CD14-positive monocyte (primary cell): ENCODE results near the gene KAT5. TPM values are rescaled to one million over a fixed set of nuclear protein-coding genes. Genes with fewer than 3 reads are reported as not detected.

Source experiments
- DNase-seq, 3 donors: peaks; one replicate each; pipeline ENCODE4 v3.0.0-alpha.2; 2011 to 2022
- H2AFZ ChIP-seq: 2 replicates; pipeline ENCODE4 v1.6.0; 2012; ENCODE audit warnings: mild to moderate bottlenecking, low read depth, low read length, inconsistent platforms; ENCODE audit not compliant: insufficient read depth, poor library complexity, severe bottlenecking
- H3K27ac ChIP-seq, 2 donors: 1 replicate in 1 of 2; 2 replicates in 1 of 2; pipeline ENCODE4 v1.5.1; 2012 to 2013; ENCODE audit warnings: low read length in 2 of 2, control low read depth in 1 of 2, inconsistent platforms in 1 of 2, low read depth in 1 of 2, mild to moderate bottlenecking in 1 of 2
- H3K27me3 ChIP-seq, 2 donors: one replicate each; pipeline versions ENCODE4 v1.6.0 to v1.6.1; 2011 to 2013; ENCODE audit warnings: low read length in 2 of 2; ENCODE audit not compliant: control insufficient read depth in 2 of 2, insufficient read depth in 2 of 2
- H3K36me3 ChIP-seq, 2 donors: replicated peaks in 1 of 2; 1 replicate in 1 of 2; 2 replicates in 1 of 2; pipeline versions ENCODE4 v1.5.1 to v1.6.1; 2012 to 2013; ENCODE audit warnings: low read length in 2 of 2, control low read depth in 1 of 2, inconsistent platforms in 1 of 2, mild to moderate bottlenecking in 1 of 2; ENCODE audit not compliant: insufficient read depth in 2 of 2, control insufficient read depth in 1 of 2
- H3K4me1 ChIP-seq, 2 donors: 1 replicate in 1 of 2; 2 replicates in 1 of 2; pipeline versions ENCODE4 v1.5.1 to v1.6.1; 2012 to 2013; ENCODE audit warnings: low read length in 2 of 2, control low read depth in 1 of 2, inconsistent platforms in 1 of 2, mild to moderate bottlenecking in 1 of 2, moderate library complexity in 1 of 2; ENCODE audit not compliant: insufficient read depth in 2 of 2, control insufficient read depth in 1 of 2
- H3K4me2 ChIP-seq: replicated peaks from 2 replicates; pipeline ENCODE3; 2012; ENCODE audit warnings: low read length, moderate library complexity, mild to moderate bottlenecking; ENCODE audit not compliant: poor library complexity, severe bottlenecking; ENCODE audit errors: extremely low read depth
- H3K4me3 ChIP-seq, 3 experiments: fragments of 200-600 bp in 1 of 3; sonication (generic) in 1 of 3; replicated peaks in 1 of 3; 1 replicate in 2 of 3; 2 replicates in 1 of 3; pipeline ENCODE4 v1.5.1; 2011 to 2013; ENCODE audit warnings: low read length in 3 of 3, mild to moderate bottlenecking in 3 of 3, control low read depth in 2 of 3, low read depth in 2 of 3, inconsistent platforms in 1 of 3, moderate library complexity in 1 of 3
- H3K79me2 ChIP-seq: 2 replicates; pipeline ENCODE4 v1.6.0; 2012; ENCODE audit warnings: mild to moderate bottlenecking, control low read depth, inconsistent platforms, low read length, moderate library complexity; ENCODE audit not compliant: insufficient read depth
- H3K9ac ChIP-seq: 2 replicates; pipeline ENCODE4 v1.6.0; 2017; ENCODE audit warnings: low read length, mild to moderate bottlenecking; ENCODE audit not compliant: insufficient read depth, poor library complexity, severe bottlenecking
- H3K9me3 ChIP-seq, 2 donors: replicated peaks in 1 of 2; 1 replicate in 1 of 2; 2 replicates in 1 of 2; pipeline versions ENCODE4 v1.5.1 to v1.6.1; 2012 to 2013; ENCODE audit warnings: low read length in 2 of 2, control low read depth in 1 of 2; ENCODE audit not compliant: control insufficient read depth in 1 of 2, insufficient read depth in 1 of 2
- H4K20me1 ChIP-seq: 2 replicates; pipeline ENCODE4 v1.6.0; 2012; ENCODE audit warnings: mild to moderate bottlenecking, low read length, control low read depth, moderate library complexity; ENCODE audit not compliant: insufficient read depth
- H3K27ac Mint-ChIP-seq, 7 donors: one replicate each; pipeline ENCODE4 v1.8.0; 2020; ENCODE audit warnings: mild to moderate bottlenecking in 7 of 7, mixed read lengths in 7 of 7, moderate library complexity in 6 of 7, inconsistent platforms in 2 of 7
- H3K27me3 Mint-ChIP-seq, 3 donors: one replicate each; pipeline ENCODE4 v1.8.0; 2021 to 2022; ENCODE audit warnings: low read depth in 3 of 3, mild to moderate bottlenecking in 3 of 3, mixed read lengths in 3 of 3, moderate library complexity in 3 of 3, inconsistent platforms in 1 of 3
- H3K36me3 Mint-ChIP-seq, 2 donors: one replicate each; pipeline ENCODE4 v1.8.0; 2020; ENCODE audit warnings: mixed read lengths in 2 of 2, inconsistent platforms in 1 of 2, mild to moderate bottlenecking in 1 of 2
- H3K4me1 Mint-ChIP-seq: one replicate; pipeline ENCODE4 v1.8.0; 2020; ENCODE audit warnings: mild to moderate bottlenecking, mixed read lengths
- H3K4me3 Mint-ChIP-seq, 2 donors: one replicate each; pipeline ENCODE4 v1.8.0; 2020; ENCODE audit warnings: mild to moderate bottlenecking in 2 of 2, mixed read lengths in 2 of 2, moderate library complexity in 1 of 2
- H3K9me3 Mint-ChIP-seq, 7 donors: one replicate each; pipeline ENCODE4 v1.8.0; 2020 to 2022; ENCODE audit warnings: mixed read lengths in 7 of 7, mild to moderate bottlenecking in 6 of 7, moderate library complexity in 6 of 7, inconsistent platforms in 2 of 7
- CTCF ChIP-seq: fragments of 200-600 bp; IDR thresholded peaks from one replicate; pipeline ENCODE4 v1.8.0; 2022; ENCODE audit warnings: antibody characterized with exemption, mild to moderate bottlenecking
- WGBS: methylation state at CpG from one replicate; pipeline ENCODE4 v1.1.5; 2013; ENCODE audit warnings: missing lambda C conversion rate; ENCODE audit not compliant: insufficient coverage; 5-methylcytosine and 5-hydroxymethylcytosine counted together
- intact Hi-C, 2 donors: fragments of 100-400 bp; cut with micrococcal nuclease; formaldehyde crosslinking; loops; one replicate each; pipeline versions ENCODE4 v1.15.0 to v1.15.1; 2023
- polyA minus RNA-seq: library from RNA; depleted of rRNA, polyadenylated mRNA; stranded (reverse); fragments of >200 nt; gene quantifications from 2 replicates; pipeline ENCODE4 v1.2.3, GENCODE V29; 2012
- polyA plus RNA-seq, 3 donors: library from polyadenylated mRNA; depleted of rRNA in 1 of 3; unstranded in 2 of 3; stranded (reverse) in 1 of 3; fragments of 300-500 nt in 2 of 3; fragments of >200 nt in 1 of 3; fragmentation: Illumina TruSeq in 2 of 3; gene quantifications; 1 replicate in 2 of 3; 2 replicates in 1 of 3; pipeline ENCODE4 v1.2.3, GENCODE V29; 2012 to 2021
- total RNA-seq, 12 experiments: library from RNA in 1 of 12; stranded (reverse) in 1 of 12; fragments of 120-200 nt in 1 of 12; gene quantifications; one replicate each; pipeline ENCODE4 v1.2.4 and lab custom pipeline; 2013 to 2026; ENCODE audit warnings: mixed read lengths in 6 of 12, inconsistent platforms in 1 of 12

KAT5 gene
- total RNA-seq (2013) = 69.0 TPM
- polyA plus RNA-seq = 10 to 100 TPM; 32.5 to 48.7 (median 33.1) TPM
- polyA minus RNA-seq = 57.5 and 62.4 TPM in 2 replicates
- total RNA-seq (lab: John Stamatoyannopoulos, UW) = 40.1 to 72.7 (median 53.5) reads per million in 11 experiments

- Mint-ChIP-seq H3K36me3 (peaks cover 35 to 41% of the 10 kb centered on the region in 2 donors), H3K27me3 (peaks cover 2% of the 10 kb centered on the region in 3 donors)
Observed at GRCh38 chr11:65711785-65712632, at the start of gene KAT5. Gene KAT5 (plus strand): TSS chr11:65712252. CDS start chr11:65712268, 16 bp downstream.

More at GRCh38 chr11:65711785-65712632, at the start of gene KAT5:
- no peaks in the 10 kb centered on the region for H3K9me3 Mint-ChIP-seq
- H3K27ac ChIP-seq = peak within 1 kb of the TSS; percentile 96 to 100
- H3K27me3 ChIP-seq = no peaks in the 10 kb centered on the region
- intact Hi-C loops = loop anchor here (1.0 to 5.0 kb wide), 6 partner anchors 55 to 277 kb away; partner anchors contain the start of genes AP5B1 (in 1 of the 2) and FIBP (in 1 of the 2)
- under 1% methylated on average over 57 of the region's 65 CpGs for WGBS
- H3K27ac Mint-ChIP-seq = peak within 1 kb of the TSS; percentile 98 to 99 (median 99)
- H3K9me3 ChIP-seq = no peaks in the 10 kb centered on the region
- H3K4me3 ChIP-seq = peak within 1 kb of the TSS; percentile 56 to 80 (median 77)
- H3K79me2 ChIP-seq = peaks cover 31% of the 10 kb centered on the region
- H2AFZ ChIP-seq = peak within 1 kb of the TSS; percentile 92
- H4K20me1 ChIP-seq = peaks cover 30% of the 10 kb centered on the region
- peaks cover 18 to 25% of the 10 kb centered on the region in 2 donors for H3K4me1 ChIP-seq
- peak within 1 kb of the TSS; percentile 98 for H3K9ac ChIP-seq
- peak within 1 kb of the TSS; percentile 84 to 91 for H3K4me3 Mint-ChIP-seq
- peaks cover 24% of the 10 kb centered on the region for H3K4me1 Mint-ChIP-seq
- peak; percentile 97 to 99 (median 99) for DNase-seq
- TF ChIP-seq CTCF = peak; percentile 98
- peak within 1 kb of the TSS; percentile 86 for H3K4me2 ChIP-seq
- H3K36me3 ChIP-seq = peaks cover 34 to 40% of the 10 kb centered on the region in 2 donors
